ENCODE results near the gene NPDC1. TPM values are rescaled to one million over a fixed set of nuclear protein-coding genes. Genes with fewer than 3 reads are reported as not detected.

Gene NPDC1
- total RNA-seq, 1 donor from 2014 or later, result 152 TPM

DNA sequence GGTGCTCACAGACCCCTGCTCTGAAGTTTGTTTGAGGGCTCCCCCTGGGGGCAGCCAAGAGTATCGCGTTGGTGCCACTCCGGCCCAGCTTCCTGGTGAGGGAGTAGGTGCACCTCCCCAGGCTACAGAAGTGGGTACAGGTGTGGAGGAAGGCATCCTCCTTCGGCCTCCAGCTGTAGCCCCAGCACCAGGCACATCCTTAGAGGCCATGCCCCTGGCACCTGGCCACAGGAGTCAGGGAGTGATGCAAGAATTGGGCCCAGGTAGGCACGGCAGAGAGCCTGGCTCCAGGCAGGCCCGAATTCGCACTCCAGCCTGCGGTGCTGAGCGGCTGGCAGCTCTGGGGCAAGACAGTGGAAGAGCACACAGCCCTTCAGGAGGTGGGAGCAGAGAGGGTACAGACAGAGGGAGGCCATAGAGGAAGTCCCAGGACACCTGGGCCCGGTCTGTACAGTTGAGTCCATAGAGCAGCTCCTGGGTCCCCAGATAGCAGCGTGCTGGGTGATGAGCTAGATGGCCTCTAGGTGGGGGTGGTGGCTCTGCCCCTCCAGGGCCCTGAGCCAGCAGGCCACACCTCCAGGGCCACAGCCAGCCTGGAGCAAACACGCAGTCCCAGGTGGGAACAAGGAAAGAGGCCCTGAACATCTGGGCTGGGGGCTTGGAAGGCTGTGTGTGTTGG is 22.0 kb upstream of the NPDC1 start:
- no peaks in the 10 kb centered on the region for H3K9me3 ChIP-seq
- H3K27ac ChIP-seq, result no peak overlapping the region
- no peak overlapping the region for H3K4me3 ChIP-seq
- H3K4me1 ChIP-seq, result peaks cover 7% of the 10 kb centered on the region
- H3K36me3 ChIP-seq, result no peaks in the 10 kb centered on the region
- ATAC-seq (peak; percentile 70), DNase-seq (peak; percentile 89)
- intact Hi-C loops (cut with DNase I), result no loop called here
- H3K27me3 ChIP-seq, result peaks cover 9% of the 10 kb centered on the region
- TF ChIP-seq, protein P1, sequence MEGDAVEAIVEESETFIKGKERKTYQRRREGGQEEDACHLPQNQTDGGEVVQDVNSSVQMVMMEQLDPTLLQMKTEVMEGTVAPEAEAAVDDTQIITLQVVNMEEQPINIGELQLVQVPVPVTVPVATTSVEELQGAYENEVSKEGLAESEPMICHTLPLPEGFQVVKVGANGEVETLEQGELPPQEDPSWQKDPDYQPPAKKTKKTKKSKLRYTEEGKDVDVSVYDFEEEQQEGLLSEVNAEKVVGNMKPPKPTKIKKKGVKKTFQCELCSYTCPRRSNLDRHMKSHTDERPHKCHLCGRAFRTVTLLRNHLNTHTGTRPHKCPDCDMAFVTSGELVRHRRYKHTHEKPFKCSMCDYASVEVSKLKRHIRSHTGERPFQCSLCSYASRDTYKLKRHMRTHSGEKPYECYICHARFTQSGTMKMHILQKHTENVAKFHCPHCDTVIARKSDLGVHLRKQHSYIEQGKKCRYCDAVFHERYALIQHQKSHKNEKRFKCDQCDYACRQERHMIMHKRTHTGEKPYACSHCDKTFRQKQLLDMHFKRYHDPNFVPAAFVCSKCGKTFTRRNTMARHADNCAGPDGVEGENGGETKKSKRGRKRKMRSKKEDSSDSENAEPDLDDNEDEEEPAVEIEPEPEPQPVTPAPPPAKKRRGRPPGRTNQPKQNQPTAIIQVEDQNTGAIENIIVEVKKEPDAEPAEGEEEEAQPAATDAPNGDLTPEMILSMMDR (IDR thresholded peaks at IDR 0.05), result peak; percentile 81

DNA sequence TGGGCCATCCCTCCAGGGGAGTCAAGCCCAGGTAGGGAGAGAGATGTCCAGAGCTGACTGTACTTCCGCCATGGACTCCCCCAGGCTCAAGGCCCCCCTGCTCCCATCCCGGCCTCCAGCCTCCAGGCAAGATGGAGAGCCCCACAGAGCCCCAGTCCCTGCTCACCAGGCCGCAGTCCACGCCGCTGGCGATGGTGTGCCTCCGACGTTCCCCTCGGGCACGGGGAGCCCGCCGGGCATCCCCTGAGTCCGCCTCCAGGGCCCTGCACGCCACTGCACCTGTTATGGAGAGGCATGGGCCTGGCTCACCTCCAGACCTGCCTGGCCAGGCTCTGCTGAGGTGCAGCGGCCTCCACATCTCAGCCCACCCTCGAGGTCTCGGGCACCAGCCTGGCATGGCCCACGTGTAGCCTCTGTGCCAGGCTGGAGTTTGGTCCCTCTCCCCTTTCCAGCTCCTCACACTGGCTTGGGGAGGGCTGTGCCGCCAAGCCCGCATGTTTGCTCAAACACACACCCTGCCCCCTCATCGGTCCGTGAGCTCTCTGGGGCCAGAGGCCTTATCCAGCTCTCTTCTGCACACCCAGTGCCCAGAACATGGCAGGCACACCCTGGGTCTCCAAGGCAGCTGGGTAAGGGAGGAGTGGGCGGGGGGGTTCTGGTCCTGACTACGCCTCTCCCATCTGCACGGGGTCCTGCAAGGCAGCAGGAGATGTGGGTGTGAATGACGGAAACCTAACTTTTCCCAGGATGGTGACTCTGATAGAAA is 20.3 kb upstream of the NPDC1 start:
- H3K4me3 ChIP-seq, result no peak overlapping the region
- peaks cover 6% of the 10 kb centered on the region for H3K4me1 ChIP-seq
- no peaks in the 10 kb centered on the region for H3K36me3 ChIP-seq
- DNase-seq, result no peak
- TF ChIP-seq, protein P1 (IDR thresholded peaks at IDR 0.05), result no peak
- H3K9me3 ChIP-seq, result no peaks in the 10 kb centered on the region
- H3K27me3 ChIP-seq, result peaks cover 9% of the 10 kb centered on the region
- ATAC-seq, result no peak
- no peak overlapping the region for H3K27ac ChIP-seq
- intact Hi-C loops (cut with DNase I), result no loop called here

DNA sequence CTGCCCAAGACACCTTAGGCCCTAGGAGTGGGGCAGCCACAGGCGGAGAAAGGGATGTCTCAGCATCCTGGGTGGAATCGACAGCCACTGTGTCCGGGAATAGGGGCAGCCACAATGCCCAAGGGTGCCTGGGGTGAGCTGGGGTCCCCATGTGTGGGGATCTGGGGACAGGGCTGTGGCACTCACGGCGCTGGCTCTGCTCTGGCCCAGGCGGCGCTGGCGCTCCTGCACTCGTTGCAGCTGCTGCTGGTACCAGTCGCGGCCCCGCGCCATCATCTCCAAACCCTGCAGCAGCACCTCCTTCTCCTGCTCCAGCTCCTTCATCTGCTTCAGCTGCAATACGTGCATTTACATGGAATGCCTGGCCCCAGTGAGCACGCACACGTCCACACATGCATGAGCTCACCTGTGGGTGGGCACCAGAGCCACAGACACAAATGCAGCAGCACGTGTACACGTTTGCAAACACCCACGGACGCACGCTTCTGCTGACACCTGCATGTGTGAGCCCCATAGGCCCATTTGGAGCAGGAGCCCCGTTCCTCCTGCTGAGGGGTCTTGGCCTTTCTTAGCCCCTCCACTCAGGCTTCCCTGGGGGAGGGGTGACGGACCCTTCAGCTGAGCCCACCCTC is 19.5 kb upstream of the NPDC1 start:
- H3K27ac ChIP-seq, result no peak overlapping the region
- intact Hi-C loops (cut with DNase I), result no loop called here
- H3K27me3 ChIP-seq, result peaks cover 9% of the 10 kb centered on the region
- TF ChIP-seq, protein P1 (IDR thresholded peaks at IDR 0.05), result no peak
- H3K36me3 ChIP-seq, result no peaks in the 10 kb centered on the region
- H3K4me3 ChIP-seq, result no peak overlapping the region
- ATAC-seq (no peak), DNase-seq (no peak)
- H3K4me1 ChIP-seq, result no peaks in the 10 kb centered on the region
- no peaks in the 10 kb centered on the region for H3K9me3 ChIP-seq

DNA sequence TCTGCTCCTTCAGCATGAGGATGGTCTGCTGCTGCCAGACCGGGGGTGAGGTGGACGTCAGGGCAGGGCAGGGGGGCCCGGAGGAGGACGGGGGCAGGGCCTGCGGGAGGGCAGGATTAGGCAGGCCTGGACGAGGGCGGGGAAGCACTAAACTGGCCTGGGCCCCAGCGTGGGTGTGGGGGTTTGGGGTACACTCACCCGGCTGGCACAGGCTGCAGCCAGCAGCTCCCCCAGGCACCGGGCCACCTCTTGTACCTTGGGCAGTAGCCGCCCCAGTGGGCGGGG is 18.8 kb upstream of the NPDC1 start:
- ATAC-seq, result no peak
- DNase-seq, result no peak
- H3K36me3 ChIP-seq, result no peaks in the 10 kb centered on the region
- H3K9me3 ChIP-seq, result no peaks in the 10 kb centered on the region
- H3K27me3 ChIP-seq, result peaks cover 9% of the 10 kb centered on the region
- intact Hi-C loops (cut with DNase I), result no loop called here
- TF ChIP-seq, protein P1 (IDR thresholded peaks at IDR 0.05), result no peak
- no peak overlapping the region for H3K27ac ChIP-seq
- H3K4me1 ChIP-seq, result no peaks in the 10 kb centered on the region
- H3K4me3 ChIP-seq, result no peak overlapping the region

DNA sequence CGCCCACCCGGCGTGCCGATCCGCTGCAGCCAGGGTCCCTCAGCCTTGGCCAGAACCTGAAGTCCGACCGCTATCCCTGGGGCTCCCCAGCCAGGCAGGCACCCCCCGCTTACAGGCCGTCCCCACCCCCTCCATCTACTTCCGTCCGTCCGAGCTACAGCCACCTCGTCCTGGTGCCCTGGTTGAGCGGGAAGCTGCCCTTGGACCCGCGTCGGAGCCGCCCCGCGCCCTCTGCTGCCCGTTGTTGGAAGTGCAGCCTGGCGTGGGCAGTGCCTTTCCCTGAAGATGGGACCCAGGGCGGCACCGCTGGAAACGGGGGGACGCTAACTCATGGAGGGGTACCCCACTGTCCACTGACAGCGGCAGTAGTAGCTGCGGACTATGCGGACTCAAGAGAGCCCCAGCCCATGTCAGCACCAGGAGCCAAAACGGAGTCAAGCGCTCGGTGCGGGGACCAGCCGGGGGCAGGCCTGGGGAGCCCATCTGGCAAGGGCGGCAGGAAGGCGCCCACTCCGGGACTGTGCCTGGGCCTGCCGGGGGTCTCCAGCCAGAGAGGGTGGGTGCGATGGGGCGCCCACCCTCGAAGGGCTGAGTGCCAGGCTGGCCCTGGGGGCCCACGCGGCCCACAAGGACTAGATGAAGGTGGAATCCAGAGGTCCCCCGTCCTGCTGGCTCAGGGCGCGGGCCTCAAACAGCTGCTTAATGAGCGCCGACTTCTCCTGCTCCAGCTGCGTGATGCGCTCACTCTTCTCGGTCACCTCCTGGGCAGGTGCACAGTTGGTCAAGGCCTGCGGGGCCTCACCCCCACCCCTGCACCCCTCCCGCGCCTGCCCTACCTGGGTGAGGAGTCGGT is 18.3 kb upstream of the NPDC1 start:
- H3K4me1 ChIP-seq, result no peaks in the 10 kb centered on the region
- TF ChIP-seq, protein P1 (IDR thresholded peaks at IDR 0.05), result peak; percentile 97

More for the DNA sequence above, 18.3 kb upstream of the NPDC1 start:
- Histone ChIP-seq H3K27ac (no peak overlapping the region), H3K36me3 (no peaks in the 10 kb centered on the region), H3K27me3 (peaks cover 5% of the 10 kb centered on the region), H3K4me3 (no peak overlapping the region), H3K9me3 (no peaks in the 10 kb centered on the region)
- ATAC-seq (peak; percentile 84), DNase-seq (peak; percentile 87)
- intact Hi-C loops (cut with DNase I), result no loop called here
